ENCODE results near the gene ACO2. TPM values are rescaled to one million over a fixed set of nuclear protein-coding genes. Genes with fewer than 3 reads are reported as not detected.
"Not testable (repeated sequence)": the region's sequence is repeated elsewhere in the genome, so short reads cannot be mapped to it uniquely, and the experiment has no call there.

Gene ACO2
- total RNA-seq, 1 experiment from 2014 or later: 66.6 TPM

- Histone ChIP-seq H4K5ac (ENCODE audit: insufficient read length, low read depth, low read length) (no peak overlapping the region), H3K79me1 (ENCODE audit: insufficient read depth, low read depth, low read length, poor library complexity, severe bottlenecking) (peaks cover under 1% of the 10 kb centered on the region), H3K18ac (ENCODE audit: insufficient read length, low read depth, low read length) (no peak overlapping the region), H3K14ac (ENCODE audit: insufficient read depth, low read length) (no peak overlapping the region), H2BK5ac (ENCODE audit: insufficient read length, low read length) (no peak overlapping the region), H2BK20ac (ENCODE audit: low read depth, low read length, poor library complexity, severe bottlenecking) (no peak overlapping the region), H3K79me2 (ENCODE audit: insufficient read depth, low read length) (peaks cover 2% of the 10 kb centered on the region; the same call in 1 of the 2 replicates), H2AFZ (ENCODE audit: low read length) (no peak overlapping the region), H4K8ac (replicated peaks; ENCODE audit: insufficient read length, low read depth, low read length) (no peak overlapping the region), H2BK120ac (ENCODE audit: low read depth, low read length, poor library complexity, severe bottlenecking) (no peak overlapping the region), H4K91ac (ENCODE audit: insufficient read length, low read depth, low read length) (no peak overlapping the region), H2BK15ac (ENCODE audit: low read depth, low read length) (no peak overlapping the region), H3K23me2 (ENCODE audit: insufficient read length, low read depth, low read length, poor library complexity, severe bottlenecking) (no peaks in the 10 kb centered on the region), H4K20me1 (ENCODE audit: control insufficient read depth, insufficient read depth, insufficient read length) (no peaks in the 10 kb centered on the region), H3T11ph (ENCODE audit: low read length) (no peak overlapping the region), H3K56ac (ENCODE audit: insufficient read length, low read depth, low read length) (no peak overlapping the region), H3K27me3 (ENCODE audit: insufficient read depth, low read length) (no peaks in the 10 kb centered on the region), H3K4me2 (ENCODE audit: insufficient read depth, insufficient read length, low read length) (no peak overlapping the region), H3K9ac (ENCODE audit: extremely low read depth, insufficient read length, low read length) (no peak overlapping the region), H2AK5ac (ENCODE audit: insufficient read length, low read length) (no peak overlapping the region), H3K9me3 (ENCODE audit: control insufficient read depth, low read depth, low read length) (no peaks in the 10 kb centered on the region), H2BK12ac (ENCODE audit: insufficient read length, low read depth, low read length) (no peak overlapping the region), H3K23ac (ENCODE audit: insufficient read length, low read depth, low read length) (no peak overlapping the region), H3K4ac (ENCODE audit: low read depth, low read length) (no peak overlapping the region), H3K4me1 (ENCODE audit: insufficient read depth, low read length) (no peaks in the 10 kb centered on the region), H3K27ac (ENCODE audit: insufficient read length, low read depth, low read length) (no peak overlapping the region)
- Mint-ChIP-seq H3K4me3 (no peak overlapping the region), H3K27ac (peak overlapping the region in 2 of 3 experiments; percentile 32 to 63; a peak in 3 of 7 replicates), H3K27me3 (ENCODE audit: low read depth) (no peaks in the 10 kb centered on the region; the same call in 1 of the 2 replicates), H3K36me3 (ENCODE audit: insufficient read depth in 1 of 3, low read depth in 3 of 3) (peaks cover 35 to 83% (median 62%) of the 10 kb centered on the region in 3 experiments; a peak in 6 of 7 replicates), H3K4me1 (no peaks in the 10 kb centered on the region), H3K9me3 (no peaks in the 10 kb centered on the region)
- DNase-seq: no peak
- TF ChIP-seq CTCF (conservative IDR thresholded peaks at IDR 0.05): no peak
- WGBS (ENCODE audit: extremely low coverage, insufficient read length, low lambda C conversion rate): no CpG with 5 or more reads among the region's 7 CpGs
Measured at GRCh38 chr22:41437198-41437597, 31.7 kb upstream of the ACO2 start.

- H3K9me3 ChIP-seq (ENCODE audit: control insufficient read depth, low read depth, low read length); H4K20me1 ChIP-seq (ENCODE audit: control insufficient read depth, insufficient read depth, insufficient read length); H3K23ac ChIP-seq (ENCODE audit: insufficient read length, low read depth, low read length); H3K18ac ChIP-seq (ENCODE audit: insufficient read length, low read depth, low read length); H3K9me3 Mint-ChIP-seq; H3K14ac ChIP-seq (ENCODE audit: insufficient read depth, low read length); H3K79me1 ChIP-seq (ENCODE audit: insufficient read depth, low read depth, low read length, poor library complexity, severe bottlenecking); H2BK5ac ChIP-seq (ENCODE audit: insufficient read length, low read length); H3K4me2 ChIP-seq (ENCODE audit: insufficient read depth, insufficient read length, low read length); H3K4ac ChIP-seq (ENCODE audit: low read depth, low read length); H3K9ac ChIP-seq (ENCODE audit: extremely low read depth, insufficient read length, low read length); H2BK20ac ChIP-seq (ENCODE audit: low read depth, low read length, poor library complexity, severe bottlenecking); H3K4me1 ChIP-seq (ENCODE audit: insufficient read depth, low read length); H3K27me3 Mint-ChIP-seq (ENCODE audit: low read depth); H4K91ac ChIP-seq (ENCODE audit: insufficient read length, low read depth, low read length); H2BK15ac ChIP-seq (ENCODE audit: low read depth, low read length); H4K8ac ChIP-seq (replicated peaks; ENCODE audit: insufficient read length, low read depth, low read length); H2AFZ ChIP-seq (ENCODE audit: low read length); DNase-seq; H3K27ac ChIP-seq (ENCODE audit: insufficient read length, low read depth, low read length); H3K4me3 Mint-ChIP-seq; H3K27me3 ChIP-seq (ENCODE audit: insufficient read depth, low read length); H2BK12ac ChIP-seq (ENCODE audit: insufficient read length, low read depth, low read length); H4K5ac ChIP-seq (ENCODE audit: insufficient read length, low read depth, low read length); H3T11ph ChIP-seq (ENCODE audit: low read length); H2BK120ac ChIP-seq (ENCODE audit: low read depth, low read length, poor library complexity, severe bottlenecking); H3K56ac ChIP-seq (ENCODE audit: insufficient read length, low read depth, low read length); H2AK5ac ChIP-seq (ENCODE audit: insufficient read length, low read length): not testable (repeated sequence)
- peaks cover 14% of the 10 kb centered on the region for H3K23me2 ChIP-seq (ENCODE audit: insufficient read length, low read depth, low read length, poor library complexity, severe bottlenecking)
- Mint-ChIP-seq H3K36me3 (ENCODE audit: insufficient read depth in 1 of 3, low read depth in 3 of 3) (peaks cover 35 to 88% (median 67%) of the 10 kb centered on the region in 3 experiments; a peak in 6 of 7 replicates), H3K27ac (peak overlapping the region in 2 of 3 experiments; percentile 55 to 63; a peak in 2 of 7 replicates), H3K4me1 (peaks cover 5 to 16% of the 10 kb centered on the region in 2 experiments; a peak in 3 of 4 replicates)
- no CpG with 5 or more reads among the region's 5 CpGs for WGBS (ENCODE audit: extremely low coverage, insufficient read length, low lambda C conversion rate)
- peaks cover 18% of the 10 kb centered on the region; the same call in 1 of the 2 replicates for H3K79me2 ChIP-seq (ENCODE audit: insufficient read depth, low read length)
Measured at GRCh38 chr22:41440511-41440910, 28.4 kb upstream of the ACO2 start.

All from H9 (cell line).